Measurements from ENCODE around the gene SLC6A11. TPM values are rescaled to one million over a fixed set of nuclear protein-coding genes. Genes with fewer than 3 reads are reported as not detected.

The SLC6A11 gene
- total and polyA plus RNA-seq, 9 of the 15 experiments (the other 6 are each of a cell fraction or from before 2014, with no cell fraction given) = 0.04 TPM; not detected in 8

DNA sequence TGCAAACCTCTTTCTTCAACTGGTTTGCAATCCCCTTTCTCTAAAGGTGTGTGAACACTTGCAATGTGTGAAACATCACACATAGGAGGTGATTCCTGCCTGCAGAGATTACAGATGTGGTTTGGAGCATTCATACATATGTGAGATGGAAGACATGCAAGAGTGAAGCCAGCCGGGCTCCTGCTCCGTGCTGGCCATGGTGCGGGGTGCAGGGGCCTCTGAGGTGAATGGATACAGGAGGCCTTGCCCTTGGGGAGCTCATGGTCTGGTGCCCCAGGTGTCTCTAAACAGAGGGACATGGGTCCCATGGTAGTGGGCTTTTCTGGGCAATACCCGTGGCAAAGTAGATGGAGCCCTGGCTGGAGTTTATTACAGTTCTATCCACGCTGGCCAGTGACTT lies 6.0 kb downstream of the SLC6A11 start (continued):
- no peak for TF ChIP-seq ZNF23 (CRISPR knock-in tag; IDR thresholded peaks at IDR 0.05)
- no peak for TF ChIP-seq RBM17 (IDR thresholded peaks at IDR 0.05; ENCODE audit: borderline replicate concordance, low read depth, low read length)
- TF ChIP-seq ZBTB33 (CRISPR knock-in tag; IDR thresholded peaks at IDR 0.05) = no peak
- no peak for TF ChIP-seq HNRNPUL1 (IDR thresholded peaks at IDR 0.05; ENCODE audit: low read length)
- TF ChIP-seq NFATC3 (IDR thresholded peaks at IDR 0.05) = no peak
- no peak for TF ChIP-seq ZNF316 (IDR thresholded peaks at IDR 0.05)
- TF ChIP-seq NR3C1 (CRISPR knock-in tag; IDR thresholded peaks at IDR 0.05) = no peak
- TF ChIP-seq FOXK2 (conservative IDR thresholded peaks at IDR 0.05 in 1 of 2, IDR thresholded peaks at IDR 0.05 in 1 of 2; ENCODE audit: low read depth in 2 of 2) = no peak

DNA sequence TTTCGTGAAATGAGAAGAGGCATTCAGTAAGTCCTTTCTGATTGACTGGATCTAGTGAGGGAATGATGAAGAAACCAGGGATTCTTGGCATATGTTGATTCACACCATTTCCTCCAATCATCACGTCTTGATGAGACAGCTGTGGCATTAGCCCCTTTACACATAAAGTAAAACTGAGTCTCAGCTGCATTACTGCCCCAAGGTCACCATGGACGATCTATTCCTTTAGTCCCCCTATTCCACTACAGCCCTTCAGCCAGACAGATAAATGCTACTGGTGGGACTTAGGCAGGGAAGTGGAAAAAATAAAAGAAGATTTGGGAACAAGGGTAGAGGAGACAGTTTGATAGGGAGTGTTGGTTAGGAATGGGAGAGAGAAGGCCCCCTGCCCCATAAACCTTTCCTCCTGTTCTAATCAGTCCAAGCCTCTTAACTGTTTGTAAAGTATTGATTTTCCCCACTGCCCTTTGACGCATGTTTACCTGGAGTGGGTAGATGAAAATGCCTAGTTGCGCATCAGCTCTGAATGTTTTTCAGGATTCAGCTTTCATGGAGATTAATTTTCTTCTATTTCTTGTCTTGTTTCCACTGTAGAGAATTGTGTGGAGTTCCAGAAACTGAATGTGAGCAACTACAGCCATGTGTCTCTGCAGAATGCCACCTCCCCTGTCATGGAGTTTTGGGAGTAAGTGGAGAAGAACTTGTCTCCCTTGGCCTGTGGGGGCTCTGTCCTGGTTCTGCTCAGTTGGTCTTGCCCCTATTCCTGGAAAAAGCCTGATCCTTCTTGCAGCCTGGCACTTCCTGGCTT lies 6.9 kb downstream of the SLC6A11 start:
- WGBS (ENCODE audit: insufficient coverage, low coverage, missing lambda C conversion rate) = 6% methylated on average over 5 of the region's 5 CpGs
- Histone ChIP-seq H3K9me1 (ENCODE audit: control insufficient read depth, insufficient read depth, low read length) (peaks cover 2% of the 10 kb centered on the region), H3K4me1 (replicated peaks in 1 of 2; ENCODE audit: control insufficient read depth in 2 of 2, insufficient read depth in 2 of 2, low read length in 2 of 2) (no peaks in the 10 kb centered on the region), H3K9ac (ENCODE audit: insufficient read depth in 1 of 2, low read depth in 2 of 2, low read length in 2 of 2) (no peak overlapping the region), H2AFZ (ENCODE audit: low read depth, low read length) (no peak overlapping the region), H3K27ac (ENCODE audit: extremely low read depth, low read depth, low read length) (no peak overlapping the region), H3K9me3 (replicated peaks; ENCODE audit: control insufficient read depth, insufficient read depth, low read depth, low read length) (no peaks in the 10 kb centered on the region), H3K36me3 (ENCODE audit: control insufficient read depth, insufficient read depth, low read length) (no peaks in the 10 kb centered on the region), H4K20me1 (replicated peaks; ENCODE audit: control insufficient read depth, insufficient read depth, low read length) (no peaks in the 10 kb centered on the region), H3K27me3 (ENCODE audit: control insufficient read depth in 2 of 2, insufficient read depth in 2 of 2, low read length in 2 of 2) (no peaks in the 10 kb centered on the region), H3K79me2 (ENCODE audit: control insufficient read depth, insufficient read depth, low read length) (no peaks in the 10 kb centered on the region), H3K4me2 (ENCODE audit: insufficient read depth, low read length) (no peak overlapping the region), H3K4me3 (no peak overlapping the region)
- CTCF ChIA-PET (ENCODE audit: low intra/inter-chr PET ratio) = no interaction called here
- FAIRE-seq = no peak
- no peak for ATAC-seq
- POLR2A ChIA-PET = no interaction called here
- no peak for DNase-seq (ENCODE audit: extremely low read depth in 1 of 4, low spot score in 3 of 4)
- BruUV-seq (replicated peaks) = no TSS peak
- intact Hi-C loops (cut with micrococcal nuclease) (no loop called here), in situ Hi-C loops (cut with MboI) (no loop called here)
- TF ChIP-seq PCBP1 (IDR thresholded peaks at IDR 0.05; ENCODE audit: low read depth, low read length, poor library complexity, severe bottlenecking) (no peak), DDX20 (tag; IDR thresholded peaks at IDR 0.05; ENCODE audit: low read depth) (no peak), PTRF (tag; IDR thresholded peaks at IDR 0.05) (no peak), NFATC3 (IDR thresholded peaks at IDR 0.05) (no peak), ZFPM2 (CRISPR knock-in tag; IDR thresholded peaks at IDR 0.05) (no peak), HDAC3 (IDR thresholded peaks at IDR 0.05; ENCODE audit: borderline replicate concordance, partially characterized antibody) (no peak)
- TF ChIP-seq, protein P1, sequence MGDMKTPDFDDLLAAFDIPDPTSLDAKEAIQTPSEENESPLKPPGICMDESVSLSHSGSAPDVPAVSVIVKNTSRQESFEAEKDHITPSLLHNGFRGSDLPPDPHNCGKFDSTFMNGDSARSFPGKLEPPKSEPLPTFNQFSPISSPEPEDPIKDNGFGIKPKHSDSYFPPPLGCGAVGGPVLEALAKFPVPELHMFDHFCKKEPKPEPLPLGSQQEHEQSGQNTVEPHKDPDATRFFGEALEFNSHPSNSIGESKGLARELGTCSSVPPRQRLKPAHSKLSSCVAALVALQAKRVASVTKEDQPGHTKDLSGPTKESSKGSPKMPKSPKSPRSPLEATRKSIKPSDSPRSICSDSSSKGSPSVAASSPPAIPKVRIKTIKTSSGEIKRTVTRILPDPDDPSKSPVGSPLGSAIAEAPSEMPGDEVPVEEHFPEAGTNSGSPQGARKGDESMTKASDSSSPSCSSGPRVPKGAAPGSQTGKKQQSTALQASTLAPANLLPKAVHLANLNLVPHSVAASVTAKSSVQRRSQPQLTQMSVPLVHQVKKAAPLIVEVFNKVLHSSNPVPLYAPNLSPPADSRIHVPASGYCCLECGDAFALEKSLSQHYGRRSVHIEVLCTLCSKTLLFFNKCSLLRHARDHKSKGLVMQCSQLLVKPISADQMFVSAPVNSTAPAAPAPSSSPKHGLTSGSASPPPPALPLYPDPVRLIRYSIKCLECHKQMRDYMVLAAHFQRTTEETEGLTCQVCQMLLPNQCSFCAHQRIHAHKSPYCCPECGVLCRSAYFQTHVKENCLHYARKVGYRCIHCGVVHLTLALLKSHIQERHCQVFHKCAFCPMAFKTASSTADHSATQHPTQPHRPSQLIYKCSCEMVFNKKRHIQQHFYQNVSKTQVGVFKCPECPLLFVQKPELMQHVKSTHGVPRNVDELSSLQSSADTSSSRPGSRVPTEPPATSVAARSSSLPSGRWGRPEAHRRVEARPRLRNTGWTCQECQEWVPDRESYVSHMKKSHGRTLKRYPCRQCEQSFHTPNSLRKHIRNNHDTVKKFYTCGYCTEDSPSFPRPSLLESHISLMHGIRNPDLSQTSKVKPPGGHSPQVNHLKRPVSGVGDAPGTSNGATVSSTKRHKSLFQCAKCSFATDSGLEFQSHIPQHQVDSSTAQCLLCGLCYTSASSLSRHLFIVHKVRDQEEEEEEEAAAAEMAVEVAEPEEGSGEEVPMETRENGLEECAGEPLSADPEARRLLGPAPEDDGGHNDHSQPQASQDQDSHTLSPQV (IDR thresholded peaks at IDR 0.05) = no peak

Measured in K562 (cell line).